Caco-2 (cell line): ENCODE data around the gene MOGAT1. TPM values are rescaled to one million over a fixed set of nuclear protein-coding genes. Genes with fewer than 3 reads are reported as not detected.
A peak's percentile ranks its signal among the peaks of the same experiment; 100 is the strongest.

Experiments used
- BruUV-seq: library from RNA; stranded (reverse); fragments of 400-500 nt; replicated peaks from 2 replicates; lab custom pipeline; 2021; lab: Mats Ljungman, UMichigan
- CTCF ChIA-PET: fragments of 300-600 bp; sonication (Branson Sonifier 250); formaldehyde crosslinking; loops from one replicate; lab custom pipeline; 2022; ENCODE audit warnings: antibody characterized with exemption; lab: Charles Lee
- POLR2A ChIA-PET: fragments of 300-600 bp; sonication (Branson Sonifier 250); formaldehyde crosslinking; loops from one replicate; lab custom pipeline; 2022; ENCODE audit warnings: antibody characterized with exemption; lab: Charles Lee
- DNase-seq, 2 experiments: peaks; one replicate each; pipeline versions ENCODE4 v3.0.0 to v3.0.0-alpha.2; 2020 to 2022
- H3K27me3 ChIP-seq: replicated peaks from 2 replicates; pipeline ENCODE4 v1.6.0; 2011; ENCODE audit warnings: low read length; ENCODE audit not compliant: control insufficient read depth, insufficient read depth
- H3K36me3 ChIP-seq: 2 replicates; pipeline ENCODE4 v1.5.1; 2011; ENCODE audit warnings: low read length; ENCODE audit not compliant: control insufficient read depth, insufficient read depth
- H3K4me1 ChIP-seq: fragments of 250-450 bp; sonication (Bioruptor Pico); 2 replicates; pipeline ENCODE4 v1.5.1; 2020; ENCODE audit warnings: mild to moderate bottlenecking
- H3K4me3 ChIP-seq: 2 replicates; pipeline ENCODE4 v1.5.1; 2011; ENCODE audit warnings: low read depth, mild to moderate bottlenecking, control low read depth, low read length
- H3K9me3 ChIP-seq: fragments of 250-450 bp; sonication (Bioruptor Pico); 2 replicates; pipeline ENCODE4 v1.5.1; 2020; ENCODE audit warnings: mild to moderate bottlenecking, moderate library complexity
- H3K27ac Mint-ChIP-seq: one replicate; pipeline ENCODE4 v1.8.0; 2022; ENCODE audit warnings: mixed read lengths; ENCODE audit not compliant: unreplicated experiment
- H3K27me3 Mint-ChIP-seq: one replicate; pipeline ENCODE4 v1.8.0; 2022; ENCODE audit warnings: mixed read lengths; ENCODE audit not compliant: insufficient read depth, unreplicated experiment
- H3K36me3 Mint-ChIP-seq: one replicate; pipeline ENCODE4 v1.8.0; 2022; ENCODE audit warnings: mild to moderate bottlenecking, mixed read lengths; ENCODE audit not compliant: insufficient read depth, unreplicated experiment
- H3K4me1 Mint-ChIP-seq: one replicate; pipeline ENCODE4 v1.8.0; 2022; ENCODE audit warnings: low read depth, mixed read lengths; ENCODE audit not compliant: unreplicated experiment
- H3K4me3 Mint-ChIP-seq: one replicate; pipeline ENCODE4 v1.8.0; 2022; ENCODE audit warnings: mild to moderate bottlenecking, moderate library complexity, mixed read lengths; ENCODE audit not compliant: unreplicated experiment
- H3K9me3 Mint-ChIP-seq: one replicate; pipeline ENCODE4 v1.8.0; 2022; ENCODE audit warnings: mixed read lengths; ENCODE audit not compliant: unreplicated experiment
- CTCF ChIP-seq, 2 experiments: fragments of 200-600 bp in 1 of 2; IDR thresholded peaks; 1 replicate in 1 of 2; 2 replicates in 1 of 2; pipeline versions ENCODE4 v1.5.1 to v1.8.0; 2011 to 2022; ENCODE audit warnings: antibody characterized with exemption in 1 of 2, control low read depth in 1 of 2, inconsistent platforms in 1 of 2, low read depth in 1 of 2, low read length in 1 of 2, mild to moderate bottlenecking in 1 of 2, moderate library complexity in 1 of 2; ENCODE audit not compliant: insufficient read depth in 1 of 2, severe bottlenecking in 1 of 2, unreplicated experiment in 1 of 2
- intact Hi-C: fragments of 100-400 bp; cut with micrococcal nuclease; formaldehyde crosslinking; loops from one replicate; pipeline ENCODE4 v1.10.0; 2022; ENCODE audit not compliant: unreplicated experiment
- total RNA-seq: library from RNA; stranded (reverse); gene quantifications from 2 replicates; pipeline ENCODE4 v1.2.3, GENCODE V29; 2022

MOGAT1 gene
- total RNA-seq, 1 experiment from 2014 or later: not detected

DNA sequence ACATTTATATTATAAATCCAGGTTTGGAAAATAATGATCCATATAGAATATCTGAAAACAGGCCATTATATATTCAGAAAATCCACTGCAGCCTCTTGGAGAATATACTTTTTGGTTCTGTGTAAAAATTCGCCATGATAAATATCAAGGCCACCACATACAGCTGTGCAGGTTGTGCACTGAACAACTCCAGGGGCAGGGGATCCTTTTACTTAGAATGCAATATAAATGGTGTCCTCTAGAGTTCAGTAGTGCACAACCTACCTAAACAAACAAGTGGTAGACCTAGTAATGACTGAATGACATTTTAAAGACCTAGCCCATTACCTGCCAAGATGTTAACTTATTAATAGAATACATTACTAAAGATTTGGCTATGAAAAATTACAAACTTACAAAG, 22.4 kb downstream of the MOGAT1 start:
- no peaks in the 10 kb centered on the region for H3K36me3 ChIP-seq
- no peaks in the 10 kb centered on the region for H3K4me1 Mint-ChIP-seq
- BruUV-seq: no TSS peak

GRCh38 chr2:222698276-222698675, 26.8 kb downstream of the MOGAT1 start:
- H3K9me3 ChIP-seq: no peaks in the 10 kb centered on the region
- H3K4me1 ChIP-seq: no peaks in the 10 kb centered on the region
- Mint-ChIP-seq H3K4me3 (no peak overlapping the region), H3K9me3 (no peaks in the 10 kb centered on the region), H3K36me3 (no peaks in the 10 kb centered on the region), H3K27me3 (no peaks in the 10 kb centered on the region), H3K4me1 (no peaks in the 10 kb centered on the region), H3K27ac (no peak overlapping the region)
- DNase-seq: no peak
- no TSS peak for BruUV-seq
- no peaks in the 10 kb centered on the region for H3K36me3 ChIP-seq
- ChIA-PET CTCF (no interaction called here), POLR2A (no interaction called here)
- intact Hi-C loops: no loop called here
- TF ChIP-seq CTCF (IDR thresholded peaks at IDR 0.05; ENCODE audit: insufficient read depth in 1 of 2, low read depth in 1 of 2, low read length in 1 of 2, severe bottlenecking in 1 of 2, unreplicated experiment in 1 of 2): no peak
- no peak overlapping the region for H3K4me3 ChIP-seq
- no peaks in the 10 kb centered on the region for H3K27me3 ChIP-seq

More for the DNA sequence above, 22.4 kb downstream of the MOGAT1 start:
- no peaks in the 10 kb centered on the region for H3K27me3 Mint-ChIP-seq
- ChIA-PET POLR2A (no interaction called here), CTCF (interaction anchor here (0.8 to 1.9 kb wide), 4 partner anchors 15 to 245 kb away, joined by 3 to 9 read pairs (median 6); no protein-coding TSS in a partner anchor)
- no peak overlapping the region for H3K27ac Mint-ChIP-seq
- intact Hi-C loops: loop anchor here (1.0 to 5.0 kb wide), 5 partner anchors 103 to 523 kb away; partner anchors contain the start of gene ACSL3
- no peaks in the 10 kb centered on the region for H3K9me3 Mint-ChIP-seq
- no peaks in the 10 kb centered on the region for H3K36me3 Mint-ChIP-seq
- peak in 1 of 2 experiments; percentile 55 for DNase-seq
- no peaks in the 10 kb centered on the region for H3K9me3 ChIP-seq
- no peaks in the 10 kb centered on the region for H3K27me3 ChIP-seq
- no peaks in the 10 kb centered on the region for H3K4me1 ChIP-seq
- no peak overlapping the region for H3K4me3 ChIP-seq
- peak; percentile 58 to 65 for TF ChIP-seq CTCF (IDR thresholded peaks at IDR 0.05; ENCODE audit: insufficient read depth in 1 of 2, low read depth in 1 of 2, low read length in 1 of 2, severe bottlenecking in 1 of 2, unreplicated experiment in 1 of 2)
- H3K4me3 Mint-ChIP-seq: no peak overlapping the region

- Histone ChIP-seq H3K36me3 (no peaks in the 10 kb centered on the region), H3K27me3 (no peaks in the 10 kb centered on the region), H3K9me3 (no peaks in the 10 kb centered on the region), H3K4me3 (no peak overlapping the region), H3K4me1 (no peaks in the 10 kb centered on the region)
- ChIA-PET CTCF (no interaction called here), POLR2A (no interaction called here)
- no peak overlapping the region for H3K4me3 Mint-ChIP-seq
- no peak for TF ChIP-seq CTCF (IDR thresholded peaks at IDR 0.05; ENCODE audit: insufficient read depth in 1 of 2, low read depth in 1 of 2, low read length in 1 of 2, severe bottlenecking in 1 of 2, unreplicated experiment in 1 of 2)
- no TSS peak for BruUV-seq
- intact Hi-C loops: no loop called here
- H3K27me3 Mint-ChIP-seq: no peaks in the 10 kb centered on the region
- H3K4me1 Mint-ChIP-seq: no peaks in the 10 kb centered on the region
- no peak overlapping the region for H3K27ac Mint-ChIP-seq
- no peaks in the 10 kb centered on the region for H3K36me3 Mint-ChIP-seq
- H3K9me3 Mint-ChIP-seq: no peaks in the 10 kb centered on the region
- no peak for DNase-seq
Observed at GRCh38 chr2:222701233-222701632, 29.8 kb downstream of the MOGAT1 start.
